ENCODE measurements around the gene LRRIQ1. TPM values are rescaled to one million over a fixed set of nuclear protein-coding genes. Genes with fewer than 3 reads are reported as not detected.

LRRIQ1 gene
- total and polyA plus RNA-seq, 2 of the 8 experiments (the other 6 are each of a cell fraction or from before 2014, with no cell fraction given) = 0.24 to 0.76 TPM

Other genes with a start within 250 kb of the LRRIQ1 start
- gene SLC6A15, start 123.6 kb upstream of the LRRIQ1 start, total RNA-seq (2021; fragmentation: NEBNext Ultra II Directional; extraction: Animal tissue kit (Norgen Biotek cat#: 25700)) = 38.1 and 42.0 TPM in 2 replicates
- gene SLC6A15, start 123.6 kb upstream of the LRRIQ1 start, polyA plus RNA-seq (2011; rRNA removed) = 1.8 and 3.1 TPM in 2 replicates
- not detected in 2 replicates for gene TSPAN19, start 74 bp upstream of the LRRIQ1 start, total RNA-seq (2021; fragmentation: NEBNext Ultra II Directional; extraction: Animal tissue kit (Norgen Biotek cat#: 25700))
- 0.05 and 0.09 TPM in 2 replicates for gene TSPAN19, start 74 bp upstream of the LRRIQ1 start, polyA plus RNA-seq (2011; rRNA removed)
- 0.73 and 0.80 TPM in 2 replicates for gene ALX1, start 243.9 kb downstream of the LRRIQ1 start, total RNA-seq (2021; fragmentation: NEBNext Ultra II Directional; extraction: Animal tissue kit (Norgen Biotek cat#: 25700))
- gene ALX1, start 243.9 kb downstream of the LRRIQ1 start, polyA plus RNA-seq (2011; rRNA removed) = 0.28 and 0.41 TPM in 2 replicates

Data from H1 (cell line).